ENCODE results near the gene RNF20. TPM values are rescaled to one million over a fixed set of nuclear protein-coding genes. Genes with fewer than 3 reads are reported as not detected.
A peak's percentile ranks its signal among the peaks of the same experiment; 100 is the strongest.

Gene RNF20
- total RNA-seq = 10 to 100 TPM in 3 of 4 donors, 1 to 10 TPM in 1; 9.0 to 21.0 (median 13.9) TPM

- Histone ChIP-seq H3K36me3 (peaks cover 0 to 14% (median 0%) of the 10 kb centered on the region in 4 donors), H3K9me3 (no peaks in the 10 kb centered on the region), H3K4me3 (peak within 1 kb of the TSS; percentile 53 to 81 (median 75)), H3K4me1 (peaks cover 0 to 34% (median 19%) of the 10 kb centered on the region in 4 donors), H3K27ac (peak within 1 kb of the TSS; percentile 90 to 95 (median 92)), H3K27me3 (no peaks in the 10 kb centered on the region)
- 0 to 1% methylated on average over 2 to 42 of the region's 45 CpGs for WGBS, 2 donors (ENCODE audit: low coverage in 1 of 2)
- TF ChIP-seq CTCF (IDR thresholded peaks at IDR 0.05) (no peak), POLR2AphosphoS5 (IDR thresholded peaks at IDR 0.05) (peak; percentile 42 to 69 (median 56)), EP300 (IDR thresholded peaks at IDR 0.05; ENCODE audit: low read depth) (no peak), POLR2A (IDR thresholded peaks at IDR 0.05) (peak; percentile 33)
- DNase-seq = peak; percentile 100
- intact Hi-C loops (cut with DNase I; ENCODE audit: low total_unique reads) = no loop called here
- in situ Hi-C loops (cut with MboI; ENCODE audit: low pct_ligation_motif_present in 1 of 4, low pct_unique_long_range_greater_than_20kb in 1 of 4, low sequenced_read_pairs in 3 of 4) = loop anchor here in 2 of 4 donors (10.0 kb wide), 2 partner anchors 79 to 139 kb away; partner anchors contain the start of genes MRPL50 (in 1 of the 2) and ZNF189 (in 1 of the 2)
These were observed at the start of gene RNF20 for GRCh38 chr9:101533334-101534204. Gene RNF20 (plus strand): TSS chr9:101533853. CDS start chr9:101535424, 1,571 bp downstream.

- no peak overlapping the region for H3K27ac ChIP-seq
- TF ChIP-seq POLR2AphosphoS5 (IDR thresholded peaks at IDR 0.05) (no peak), POLR2A (IDR thresholded peaks at IDR 0.05) (no peak), EP300 (IDR thresholded peaks at IDR 0.05; ENCODE audit: low read depth) (no peak), CTCF (IDR thresholded peaks at IDR 0.05) (no peak)
- H3K9me3 ChIP-seq = no peaks in the 10 kb centered on the region
- in situ Hi-C loops (cut with MboI; ENCODE audit: low pct_ligation_motif_present in 1 of 4, low pct_unique_long_range_greater_than_20kb in 1 of 4, low sequenced_read_pairs in 3 of 4) = no loop called here
- no peaks in the 10 kb centered on the region for H3K36me3 ChIP-seq
- no peak overlapping the region for H3K4me3 ChIP-seq
- intact Hi-C loops (cut with DNase I; ENCODE audit: low total_unique reads) = no loop called here
- H3K27me3 ChIP-seq = peaks cover 10% of the 10 kb centered on the region
- WGBS, 2 donors (ENCODE audit: low coverage in 1 of 2) = 67 to 86% methylated on average over 1 of the region's 1 CpG
- peaks cover 5 to 66% (median 27%) of the 10 kb centered on the region in 4 donors for H3K4me1 ChIP-seq
- DNase-seq = no peak
These were observed 49.6 kb upstream of the RNF20 start for GRCh38 chr9:101484046-101484445.

- intact Hi-C loops (cut with DNase I; ENCODE audit: low total_unique reads) (no loop called here), in situ Hi-C loops (cut with MboI; ENCODE audit: low pct_ligation_motif_present in 1 of 4, low pct_unique_long_range_greater_than_20kb in 1 of 4, low sequenced_read_pairs in 3 of 4) (no loop called here)
These were observed 47.5 kb upstream of the RNF20 start for GRCh38 chr9:101485924-101486692.

More at GRCh38 chr9:101485924-101486692, 47.5 kb upstream of the RNF20 start:
- DNase-seq = peak; percentile 67
- Histone ChIP-seq H3K36me3 (no peaks in the 10 kb centered on the region), H3K27me3 (peaks cover 10% of the 10 kb centered on the region), H3K9me3 (no peaks in the 10 kb centered on the region), H3K4me1 (peaks cover 5 to 49% (median 19%) of the 10 kb centered on the region in 4 donors), H3K27ac (peak overlapping the region; percentile 90 to 95 (median 92)), H3K4me3 (peak overlapping the region; percentile 59 to 84 (median 70))
- TF ChIP-seq CTCF (IDR thresholded peaks at IDR 0.05) = no peak
- TF ChIP-seq EP300 (IDR thresholded peaks at IDR 0.05; ENCODE audit: low read depth) = no peak
- TF ChIP-seq POLR2AphosphoS5 (IDR thresholded peaks at IDR 0.05) = peak; percentile 54 to 67 (median 66)
- peak; percentile 70 for TF ChIP-seq POLR2A (IDR thresholded peaks at IDR 0.05)
- WGBS, 2 donors (ENCODE audit: low coverage in 1 of 2) = 17% methylated on average over 49 of the region's 61 CpGs; no CpG with 5 or more reads in 1 of the 2 donors
